Glutamatergic neuron (in vitro differentiated cells): ENCODE data around the gene DDX6. TPM values are rescaled to one million over a fixed set of nuclear protein-coding genes. Genes with fewer than 3 reads are reported as not detected.
"Not testable (repeated sequence)": the region's sequence is repeated elsewhere in the genome, so short reads cannot be mapped to it uniquely, and the experiment has no call there.

ENCODE experiments used
- DNase-seq: peaks from one replicate; pipeline ENCODE4 v3.0.0; 2022
- H3K27ac Mint-ChIP-seq: one replicate; pipeline ENCODE4 v1.8.0; 2020; ENCODE audit warnings: mild to moderate bottlenecking, mixed read lengths, inconsistent platforms; ENCODE audit not compliant: unreplicated experiment
- H3K27me3 Mint-ChIP-seq: one replicate; pipeline ENCODE4 v1.8.0; 2020; ENCODE audit warnings: mild to moderate bottlenecking, moderate library complexity, mixed read lengths, inconsistent platforms; ENCODE audit not compliant: unreplicated experiment
- H3K36me3 Mint-ChIP-seq: one replicate; pipeline ENCODE4 v1.8.0; 2020; ENCODE audit warnings: mild to moderate bottlenecking, mixed read lengths, inconsistent platforms; ENCODE audit not compliant: unreplicated experiment
- H3K4me1 Mint-ChIP-seq: one replicate; pipeline ENCODE4 v1.8.0; 2020; ENCODE audit warnings: mild to moderate bottlenecking, low read depth, mixed read lengths, inconsistent platforms; ENCODE audit not compliant: unreplicated experiment
- H3K4me3 Mint-ChIP-seq: one replicate; pipeline ENCODE4 v1.8.0; 2020; ENCODE audit warnings: mild to moderate bottlenecking, mixed read lengths, inconsistent platforms; ENCODE audit not compliant: unreplicated experiment
- H3K9me3 Mint-ChIP-seq: one replicate; pipeline ENCODE4 v1.8.0; 2020; ENCODE audit warnings: mild to moderate bottlenecking, moderate library complexity, mixed read lengths, inconsistent platforms; ENCODE audit not compliant: unreplicated experiment
- CTCF ChIP-seq: fragments of 200-600 bp; sonication (generic); IDR thresholded peaks from one replicate; pipeline ENCODE4 v1.5.0; 2021; ENCODE audit not compliant: partially characterized antibody, unreplicated experiment
- total RNA-seq: library from RNA; stranded (reverse); fragmentation: NEBNext Ultra II Directional; extraction: Animal tissue kit (Norgen Biotek cat#: 25700); gene quantifications from one replicate; pipeline ENCODE4 v1.2.1, GENCODE V29; 2021; ENCODE audit not compliant: unreplicated experiment

Gene DDX6
- total RNA-seq, 1 donor from 2014 or later = 188 TPM

- Mint-ChIP-seq H3K27me3 (peaks cover 9% of the 10 kb centered on the region), H3K36me3 (peaks cover 5% of the 10 kb centered on the region), H3K9me3 (peaks cover 4% of the 10 kb centered on the region), H3K4me3 (no peak overlapping the region), H3K27ac (no peak overlapping the region), H3K4me1 (peaks cover 9% of the 10 kb centered on the region)
- DNase-seq = no peak
- no peak for TF ChIP-seq CTCF
Observed at GRCh38 chr11:118742304-118742703, 48.7 kb downstream of the DDX6 start.

- TF ChIP-seq CTCF = no peak
- Mint-ChIP-seq H3K27me3 (peaks cover 9% of the 10 kb centered on the region), H3K9me3 (peaks cover 4% of the 10 kb centered on the region), H3K36me3 (peaks cover 5% of the 10 kb centered on the region), H3K4me1 (peaks cover 9% of the 10 kb centered on the region), H3K27ac (no peak overlapping the region), H3K4me3 (no peak overlapping the region)
- no peak for DNase-seq
Observed at GRCh38 chr11:118740892-118741291, 50.1 kb downstream of the DDX6 start.

- H3K36me3 Mint-ChIP-seq = peaks cover 19% of the 10 kb centered on the region
- no peak for DNase-seq
- TF ChIP-seq CTCF = no peak
- peaks cover 7% of the 10 kb centered on the region for H3K9me3 Mint-ChIP-seq
- no peaks in the 10 kb centered on the region for H3K4me1 Mint-ChIP-seq
- no peak overlapping the region for H3K27ac Mint-ChIP-seq
- H3K27me3 Mint-ChIP-seq = peaks cover 7% of the 10 kb centered on the region
- H3K4me3 Mint-ChIP-seq = no peak overlapping the region
Observed at GRCh38 chr11:118735203-118735602, 55.8 kb downstream of the DDX6 start.

- DNase-seq = no peak
- H3K36me3 Mint-ChIP-seq = peaks cover 22% of the 10 kb centered on the region
- no peak overlapping the region for H3K4me3 Mint-ChIP-seq
- peaks cover 10% of the 10 kb centered on the region for H3K9me3 Mint-ChIP-seq
- no peak overlapping the region for H3K27ac Mint-ChIP-seq
- no peaks in the 10 kb centered on the region for H3K4me1 Mint-ChIP-seq
- no peak for TF ChIP-seq CTCF
- H3K27me3 Mint-ChIP-seq = peaks cover 7% of the 10 kb centered on the region
Observed at GRCh38 chr11:118734031-118734430, 56.9 kb downstream of the DDX6 start.

GRCh38 chr11:118729753-118730152, 61.2 kb downstream of the DDX6 start:
- H3K36me3 Mint-ChIP-seq = peaks cover 18% of the 10 kb centered on the region
- not testable (repeated sequence) for H3K4me1 Mint-ChIP-seq, H3K4me3 Mint-ChIP-seq, H3K27me3 Mint-ChIP-seq, DNase-seq, H3K27ac Mint-ChIP-seq, H3K9me3 Mint-ChIP-seq

GRCh38 chr11:118728112-118728511, 62.9 kb downstream of the DDX6 start:
- H3K9me3 Mint-ChIP-seq, H3K27me3 Mint-ChIP-seq, H3K4me3 Mint-ChIP-seq, H3K4me1 Mint-ChIP-seq, DNase-seq: not testable (repeated sequence)
- H3K27ac Mint-ChIP-seq = peak overlapping the region; percentile 55
- H3K36me3 Mint-ChIP-seq = peaks cover 18% of the 10 kb centered on the region
- peak; percentile 49 for TF ChIP-seq CTCF

GRCh38 chr11:118727721-118728066, 63.3 kb downstream of the DDX6 start:
- DNase-seq, H3K4me3 Mint-ChIP-seq, H3K27ac Mint-ChIP-seq, H3K27me3 Mint-ChIP-seq, H3K9me3 Mint-ChIP-seq, H3K4me1 Mint-ChIP-seq: not testable (repeated sequence)
- H3K36me3 Mint-ChIP-seq = peaks cover 18% of the 10 kb centered on the region

GRCh38 chr11:118727001-118727720, 63.8 kb downstream of the DDX6 start:
- H3K36me3 Mint-ChIP-seq = peaks cover 18% of the 10 kb centered on the region
- H3K27ac Mint-ChIP-seq, H3K4me3 Mint-ChIP-seq, H3K9me3 Mint-ChIP-seq, DNase-seq, H3K27me3 Mint-ChIP-seq, H3K4me1 Mint-ChIP-seq: not testable (repeated sequence)
